Bronchial epithelial cell (primary cell): ENCODE results near the gene UFSP2. TPM values are rescaled to one million over a fixed set of nuclear protein-coding genes. Genes with fewer than 3 reads are reported as not detected.

Experiments
- DNase-seq: peaks from one replicate; pipeline ENCODE4 v3.0.0-alpha.2; 2010; ENCODE audit warnings: low read depth
- FAIRE-seq: peaks from 2 replicates; lab custom pipeline; 2011; peaks lifted over from hg19 to GRCh38; lab: Jason Lieb, UNC
- H3K27me3 ChIP-seq: 2 replicates; pipeline ENCODE4 v1.5.1; 2011; ENCODE audit warnings: low read length; ENCODE audit not compliant: control insufficient read depth, insufficient read depth
- H3K36me3 ChIP-seq: 2 replicates; pipeline ENCODE4 v1.5.1; 2011; ENCODE audit warnings: low read length; ENCODE audit not compliant: control insufficient read depth, insufficient read depth
- H3K4me3 ChIP-seq: 2 replicates; pipeline ENCODE4 v1.5.1; 2011; ENCODE audit warnings: mild to moderate bottlenecking, low read depth, low read length, control low read depth
- total RNA-seq: library from RNA; depleted of rRNA; stranded (reverse); fragments of >200 nt; gene quantifications from 2 replicates; pipeline ENCODE4 v1.2.1, GENCODE V29; 2014
- TF ChIP-seq, protein P1 (sequence below): IDR thresholded peaks from 2 replicates; pipeline ENCODE4 v1.5.1; 2011; ENCODE audit warnings: mild to moderate bottlenecking, moderate library complexity, low read length, control low read depth, inconsistent platforms; ENCODE audit not compliant: insufficient read depth, severe bottlenecking

Gene UFSP2
- total RNA-seq, 1 donor from 2014 or later, result 29.2 TPM

DNA sequence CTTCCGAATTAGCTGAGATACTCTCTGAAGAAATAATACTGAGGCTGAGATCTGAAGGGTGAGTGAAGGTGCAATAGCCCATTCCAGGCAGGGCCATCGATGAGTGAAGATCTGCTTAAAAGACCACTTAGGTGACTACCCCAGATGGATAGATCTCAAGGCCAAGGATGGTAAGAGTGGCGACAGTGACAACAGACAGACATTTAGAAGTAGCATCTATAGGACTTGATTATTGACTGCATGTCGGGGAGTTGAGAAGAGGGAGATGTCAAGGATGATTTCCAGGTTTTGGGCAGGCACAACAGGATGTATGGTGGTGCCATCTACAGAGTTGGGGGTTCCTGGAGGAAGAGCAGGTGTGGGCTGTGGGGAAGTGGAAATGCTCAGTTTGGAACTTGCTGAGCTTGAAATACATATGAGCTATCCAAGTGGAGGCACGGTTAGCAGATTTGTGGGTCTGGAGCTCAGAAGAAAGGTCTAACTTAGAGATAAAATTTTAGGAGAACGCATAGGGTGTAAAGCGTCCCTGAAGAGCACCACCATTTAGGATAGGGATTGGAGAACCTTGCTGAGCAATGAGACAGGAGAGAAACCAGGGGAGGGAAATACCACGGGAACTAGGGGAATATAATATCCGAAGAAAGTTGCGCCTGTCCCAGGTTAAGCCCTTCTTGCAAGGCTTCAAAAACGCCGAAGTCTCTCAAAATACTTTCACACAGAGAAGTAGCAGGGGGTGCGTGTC lies 688 bp downstream of the UFSP2 start:
- peak; percentile 31 for DNase-seq
- peak overlapping the region; percentile 65 for H3K4me3 ChIP-seq
- TF ChIP-seq, protein P1, sequence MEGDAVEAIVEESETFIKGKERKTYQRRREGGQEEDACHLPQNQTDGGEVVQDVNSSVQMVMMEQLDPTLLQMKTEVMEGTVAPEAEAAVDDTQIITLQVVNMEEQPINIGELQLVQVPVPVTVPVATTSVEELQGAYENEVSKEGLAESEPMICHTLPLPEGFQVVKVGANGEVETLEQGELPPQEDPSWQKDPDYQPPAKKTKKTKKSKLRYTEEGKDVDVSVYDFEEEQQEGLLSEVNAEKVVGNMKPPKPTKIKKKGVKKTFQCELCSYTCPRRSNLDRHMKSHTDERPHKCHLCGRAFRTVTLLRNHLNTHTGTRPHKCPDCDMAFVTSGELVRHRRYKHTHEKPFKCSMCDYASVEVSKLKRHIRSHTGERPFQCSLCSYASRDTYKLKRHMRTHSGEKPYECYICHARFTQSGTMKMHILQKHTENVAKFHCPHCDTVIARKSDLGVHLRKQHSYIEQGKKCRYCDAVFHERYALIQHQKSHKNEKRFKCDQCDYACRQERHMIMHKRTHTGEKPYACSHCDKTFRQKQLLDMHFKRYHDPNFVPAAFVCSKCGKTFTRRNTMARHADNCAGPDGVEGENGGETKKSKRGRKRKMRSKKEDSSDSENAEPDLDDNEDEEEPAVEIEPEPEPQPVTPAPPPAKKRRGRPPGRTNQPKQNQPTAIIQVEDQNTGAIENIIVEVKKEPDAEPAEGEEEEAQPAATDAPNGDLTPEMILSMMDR, result no peak
- H3K27me3 ChIP-seq, result no peaks in the 10 kb centered on the region
- FAIRE-seq, result no peak
- H3K36me3 ChIP-seq, result peaks cover 2% of the 10 kb centered on the region

DNA sequence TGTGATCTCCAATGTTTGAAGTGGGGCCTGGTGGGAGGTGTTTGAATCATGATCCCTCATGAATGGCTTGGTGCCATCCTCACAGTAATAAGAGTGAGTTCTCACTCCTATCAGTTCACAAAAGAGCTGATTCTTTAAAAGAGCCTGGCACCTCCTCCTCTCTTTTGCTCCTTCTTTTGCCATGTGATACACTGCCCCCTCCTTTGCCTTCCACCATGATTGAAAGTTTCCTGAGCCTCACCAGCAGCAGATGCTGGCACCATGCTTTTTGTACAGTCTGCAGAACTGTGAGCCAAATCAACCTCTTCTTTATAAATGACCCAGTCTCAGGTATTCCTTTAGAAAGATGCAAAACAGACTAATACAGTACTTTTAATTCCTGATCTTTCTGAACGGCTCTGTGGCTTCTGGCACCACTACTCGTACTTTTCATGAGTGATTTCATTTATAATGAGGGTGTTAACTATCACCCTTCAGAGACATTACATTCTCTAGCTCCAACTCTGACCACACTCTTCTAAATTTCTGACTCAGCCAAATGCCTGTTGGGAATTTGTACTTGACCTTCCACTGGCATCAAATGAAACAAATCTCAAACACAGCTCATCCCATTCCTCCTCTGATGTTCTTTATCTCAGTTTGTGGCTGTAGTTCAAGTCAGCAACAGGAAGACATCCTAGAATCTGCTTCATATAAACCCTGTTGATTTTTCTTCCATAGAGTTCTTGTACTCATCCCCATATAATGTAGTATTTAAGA lies 4.2 kb downstream of the UFSP2 start:
- TF ChIP-seq, protein P1, result no peak
- DNase-seq (no peak), FAIRE-seq (no peak)
- Histone ChIP-seq H3K27me3 (no peaks in the 10 kb centered on the region), H3K36me3 (peaks cover 2% of the 10 kb centered on the region), H3K4me3 (no peak overlapping the region)

DNA sequence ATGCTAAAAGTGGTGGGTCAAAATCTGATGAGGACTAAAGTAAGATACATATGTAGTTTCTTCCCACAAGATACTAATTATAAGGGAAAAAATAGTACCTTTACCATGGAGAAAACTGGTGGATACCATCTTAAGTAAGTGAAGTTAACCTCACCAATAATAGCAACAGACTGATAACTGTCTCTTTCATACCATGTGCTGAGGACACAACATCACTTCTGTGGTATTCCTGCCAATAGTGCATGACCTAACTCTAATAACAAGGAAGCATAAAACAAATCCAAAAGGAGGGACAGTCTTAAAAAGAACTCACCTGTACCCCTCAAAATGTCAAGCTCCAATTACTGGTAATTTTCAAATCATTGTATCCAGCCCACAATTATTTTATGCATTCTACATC lies 8.8 kb downstream of the UFSP2 start:
- TF ChIP-seq, protein P1, result no peak
- H3K4me3 ChIP-seq, result no peak overlapping the region
- no peak for DNase-seq
- no peaks in the 10 kb centered on the region for H3K27me3 ChIP-seq
- peaks cover 2% of the 10 kb centered on the region for H3K36me3 ChIP-seq
- FAIRE-seq, result no peak

DNA sequence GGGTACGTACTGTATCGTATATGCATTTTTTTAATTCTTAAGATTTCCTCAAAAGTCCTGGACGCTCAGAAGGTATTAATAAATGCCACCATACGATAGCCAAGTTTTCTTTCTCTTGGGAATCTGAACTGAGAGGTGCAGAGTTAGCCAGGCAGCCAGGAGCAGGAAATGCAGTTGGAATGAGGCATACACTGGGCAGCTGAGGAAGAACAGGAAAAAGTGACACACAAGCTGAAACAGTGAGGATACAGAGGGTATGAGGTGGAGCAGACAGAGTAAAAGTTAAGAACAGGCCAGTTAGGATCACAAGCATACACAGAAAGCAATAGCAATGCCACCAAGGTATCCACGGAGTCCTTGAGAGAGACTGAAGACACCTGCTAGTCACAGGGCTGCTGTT lies 13.4 kb downstream of the UFSP2 start:
- TF ChIP-seq, protein P1, result no peak
- H3K27me3 ChIP-seq, result no peaks in the 10 kb centered on the region
- FAIRE-seq, result peak; percentile 81
- no peaks in the 10 kb centered on the region for H3K36me3 ChIP-seq
- no peak for DNase-seq
- no peak overlapping the region for H3K4me3 ChIP-seq

DNA sequence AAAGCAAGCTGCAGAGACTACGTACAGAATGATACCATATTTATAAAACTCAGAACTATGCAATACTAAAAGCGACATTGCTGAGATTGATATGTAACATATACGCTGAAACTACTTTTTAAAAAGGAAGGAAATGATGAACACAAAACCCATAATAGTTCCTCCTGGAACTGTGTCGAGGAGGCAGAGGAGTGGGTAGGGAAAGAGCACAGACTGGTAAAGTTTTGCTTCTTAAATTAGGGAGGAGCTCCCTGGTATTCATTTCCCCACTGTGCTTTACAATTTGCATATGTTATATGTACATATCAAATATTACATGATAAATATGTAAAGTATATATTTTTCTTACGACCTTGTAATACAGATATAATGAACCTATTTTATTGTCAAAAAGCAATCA lies 13.9 kb downstream of the UFSP2 start:
- TF ChIP-seq, protein P1, result no peak
- H3K27me3 ChIP-seq, result no peaks in the 10 kb centered on the region
- no peaks in the 10 kb centered on the region for H3K36me3 ChIP-seq
- H3K4me3 ChIP-seq, result no peak overlapping the region
- no peak for DNase-seq
- no peak for FAIRE-seq
